Colonic mucosa (tissue), 4 donors: ENCODE results near the gene FAM83C. TPM values are rescaled to one million over a fixed set of nuclear protein-coding genes. Genes with fewer than 3 reads are reported as not detected.
"Not testable (repeated sequence)": the region's sequence is repeated elsewhere in the genome, so short reads cannot be mapped to it uniquely, and the experiment has no call there.

ENCODE experiments used
- DNase-seq: peaks from one replicate; pipeline ENCODE4 v3.0.0-alpha.2; 2020
- H3K27ac ChIP-seq: fragments of 200-600 bp; one replicate; pipeline ENCODE4 v1.8.0; 2021
- H3K27me3 ChIP-seq: fragments of 200-600 bp; one replicate; pipeline ENCODE4 v1.8.0; 2021
- H3K36me3 ChIP-seq: fragments of 200-600 bp; one replicate; pipeline ENCODE4 v1.8.0; 2021
- H3K4me1 ChIP-seq: fragments of 200-600 bp; one replicate; pipeline ENCODE4 v1.8.0; 2021; ENCODE audit warnings: mild to moderate bottlenecking
- H3K4me3 ChIP-seq: fragments of 200-600 bp; one replicate; pipeline ENCODE4 v1.8.0; 2021
- H3K9ac ChIP-seq, 2 donors: one replicate each; pipeline ENCODE4 v1.7.0; 2013; ENCODE audit warnings: control low read depth in 2 of 2, low read depth in 2 of 2, low read length in 2 of 2
- H3K9me3 ChIP-seq: fragments of 200-600 bp; one replicate; pipeline ENCODE4 v1.8.0; 2021
- CTCF ChIP-seq: fragments of 200-600 bp; IDR thresholded peaks from one replicate; pipeline ENCODE4 v1.8.0; 2022; ENCODE audit warnings: antibody characterized with exemption, mild to moderate bottlenecking
- intact Hi-C: fragments of 100-400 bp; cut with DNase I; formaldehyde crosslinking; loops from one replicate; pipeline ENCODE4 v1.14.1; 2022
- total RNA-seq, 2 donors: library from RNA; stranded (reverse); fragmentation: NEBNext Ultra II Directional in 1 of 2; extraction: Animal tissue kit (Norgen Biotek cat#: 25700) in 1 of 2; gene quantifications; one replicate each; pipeline ENCODE4 v1.2.1, GENCODE V29; 2021
- donor health status: healthy.
- donor health status: DM: no; HTN: no; CAD: no.
- donor health status: DM: no; HTN: no; CAD: no.

FAM83C gene
- total RNA-seq, 2 donors from 2014 or later: 0.45 TPM; not detected in 1

GRCh38 chr20:35260426-35260825, 31.8 kb downstream of the FAM83C start:
- intact Hi-C loops: no loop called here
- H3K36me3 ChIP-seq: no peaks in the 10 kb centered on the region
- H3K27ac ChIP-seq: no peak overlapping the region

GRCh38 chr20:35257175-35257909, 34.9 kb downstream of the FAM83C start:
- H3K36me3 ChIP-seq: no peaks in the 10 kb centered on the region
- H3K9ac ChIP-seq: no peak overlapping the region
- TF ChIP-seq CTCF: no peak
- no peaks in the 10 kb centered on the region for H3K4me1 ChIP-seq
- intact Hi-C loops: no loop called here
- no peaks in the 10 kb centered on the region for H3K27me3 ChIP-seq
- no peaks in the 10 kb centered on the region for H3K9me3 ChIP-seq
- no peak overlapping the region for H3K27ac ChIP-seq
- no peak for DNase-seq
- no peak overlapping the region for H3K4me3 ChIP-seq

More at GRCh38 chr20:35260426-35260825, 31.8 kb downstream of the FAM83C start:
- Histone ChIP-seq H3K27me3 (no peaks in the 10 kb centered on the region), H3K4me1 (peaks cover 5% of the 10 kb centered on the region), H3K9me3 (no peaks in the 10 kb centered on the region), H3K4me3 (no peak overlapping the region), H3K9ac (no peak overlapping the region)
- no peak for TF ChIP-seq CTCF
- no peak for DNase-seq

- no peak for DNase-seq
- no peaks in the 10 kb centered on the region for H3K36me3 ChIP-seq
- no peak for TF ChIP-seq CTCF
- no peak overlapping the region for H3K27ac ChIP-seq
- no peaks in the 10 kb centered on the region for H3K4me1 ChIP-seq
- no peaks in the 10 kb centered on the region for H3K27me3 ChIP-seq
- H3K9me3 ChIP-seq: no peaks in the 10 kb centered on the region
- intact Hi-C loops: no loop called here
- no peak overlapping the region for H3K4me3 ChIP-seq
- no peak overlapping the region for H3K9ac ChIP-seq
These were observed 37.7 kb downstream of the FAM83C start for GRCh38 chr20:35254448-35254999.

GRCh38 chr20:35253010-35253409, 39.2 kb downstream of the FAM83C start:
- no peaks in the 10 kb centered on the region for H3K36me3 ChIP-seq
- H3K4me3 ChIP-seq: no peak overlapping the region
- H3K27me3 ChIP-seq: no peaks in the 10 kb centered on the region
- DNase-seq: no peak
- intact Hi-C loops: no loop called here
- no peak overlapping the region for H3K9ac ChIP-seq
- H3K27ac ChIP-seq: no peak overlapping the region
- H3K4me1 ChIP-seq: no peaks in the 10 kb centered on the region
- no peak for TF ChIP-seq CTCF
- no peaks in the 10 kb centered on the region for H3K9me3 ChIP-seq

GRCh38 chr20:35252598-35252997, 39.6 kb downstream of the FAM83C start:
- H3K27me3 ChIP-seq, H3K27ac ChIP-seq, H3K4me1 ChIP-seq, DNase-seq, H3K9ac ChIP-seq, H3K9me3 ChIP-seq, H3K4me3 ChIP-seq, H3K36me3 ChIP-seq, intact Hi-C loops: not testable (repeated sequence)

- no peaks in the 10 kb centered on the region for H3K9me3 ChIP-seq
- intact Hi-C loops: no loop called here
- no peak for TF ChIP-seq CTCF
- H3K9ac ChIP-seq: peak overlapping the region in 1 of 2 donors; percentile 20
- H3K4me3 ChIP-seq: no peak overlapping the region
- no peaks in the 10 kb centered on the region for H3K4me1 ChIP-seq
- no peaks in the 10 kb centered on the region for H3K27me3 ChIP-seq
- no peak overlapping the region for H3K27ac ChIP-seq
- no peak for DNase-seq
- H3K36me3 ChIP-seq: no peaks in the 10 kb centered on the region
These were observed 40.2 kb downstream of the FAM83C start for GRCh38 chr20:35252037-35252461.
